HG03457 (cell line): ENCODE results near the gene MORN4.
A peak's percentile ranks its signal among the peaks of the same experiment; 100 is the strongest.
"Not testable (repeated sequence)": the region's sequence is repeated elsewhere in the genome, so short reads cannot be mapped to it uniquely, and the experiment has no call there.

Experiments used
- ATAC-seq: cut with Tn5 transposase; IDR thresholded peaks from one replicate; pipeline ENCODE4 v1.9.1; 2021; ENCODE audit warnings: moderate number of reproducible peaks; ENCODE audit not compliant: unreplicated experiment

The MORN4 gene

DNA sequence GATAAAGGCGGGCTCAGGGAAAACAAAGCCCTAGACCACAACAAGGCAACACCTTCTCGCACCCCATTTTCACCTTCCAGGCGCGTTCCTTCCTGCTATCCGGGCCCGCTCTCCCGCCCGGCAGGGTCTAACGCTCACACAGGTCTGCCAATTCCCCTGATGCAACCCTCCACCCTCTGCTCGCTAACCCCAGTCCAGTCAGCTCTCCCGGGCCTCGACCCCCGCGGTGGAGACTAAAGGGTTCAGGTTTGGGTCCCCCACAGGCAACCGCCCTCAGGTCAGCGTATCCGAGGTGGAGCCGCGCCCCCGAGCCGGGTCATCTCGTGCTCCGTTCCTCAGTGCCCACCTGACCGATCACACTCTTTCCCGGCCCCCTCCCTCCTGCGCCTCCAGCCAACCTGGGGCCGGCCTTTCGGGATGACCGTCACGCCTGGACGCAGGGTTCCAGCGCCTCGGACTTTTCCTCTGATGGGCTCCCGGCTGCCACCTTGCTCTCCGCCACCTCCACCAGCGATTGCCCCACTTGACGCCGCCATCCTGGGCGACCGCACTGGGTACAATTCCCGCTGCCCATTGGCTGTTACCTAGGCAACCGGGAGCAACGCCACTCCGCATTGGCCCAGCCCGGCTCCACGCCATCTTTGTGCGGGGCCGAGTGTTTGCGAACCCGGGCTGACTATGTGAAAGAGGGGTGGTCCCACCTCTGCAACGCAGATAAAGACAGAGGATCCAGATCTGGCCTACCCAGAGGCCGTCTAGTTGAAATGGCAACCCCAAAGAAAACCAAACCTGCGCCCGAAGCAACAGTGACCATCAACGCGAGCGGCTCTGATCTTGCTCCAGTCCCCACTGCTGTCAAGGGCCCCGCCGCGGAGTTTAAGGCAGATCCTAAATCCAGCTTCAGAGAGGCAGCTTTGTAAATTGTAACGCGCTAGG is at the start of gene MORN4:
MORN4 (minus strand) TSS at position 552 of the 936 bp plus-strand sequence. CDS start 13,847 bp downstream, outside the sequence.
- peak; percentile 91 for ATAC-seq

DNA sequence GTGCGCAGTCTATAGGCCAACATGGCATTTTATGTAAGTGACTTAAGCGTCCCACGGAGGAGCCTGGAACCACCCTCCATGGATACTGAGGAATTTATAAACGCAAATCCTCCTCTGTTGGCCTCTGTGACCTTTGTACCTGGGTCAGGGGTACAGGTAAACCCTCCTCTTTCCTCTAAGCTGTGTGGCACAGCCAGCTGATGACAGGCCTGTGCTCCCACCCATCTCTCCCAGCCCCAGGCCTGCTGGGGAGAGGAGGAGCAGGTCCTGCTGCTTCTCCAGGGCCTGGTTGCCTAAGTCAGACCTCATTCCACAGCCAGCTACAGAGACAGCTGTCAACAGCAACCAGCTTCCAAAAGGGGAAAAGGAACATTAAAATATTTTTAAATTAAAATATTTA is 48.7 kb upstream of the MORN4 start:
- ATAC-seq = no peak

DNA sequence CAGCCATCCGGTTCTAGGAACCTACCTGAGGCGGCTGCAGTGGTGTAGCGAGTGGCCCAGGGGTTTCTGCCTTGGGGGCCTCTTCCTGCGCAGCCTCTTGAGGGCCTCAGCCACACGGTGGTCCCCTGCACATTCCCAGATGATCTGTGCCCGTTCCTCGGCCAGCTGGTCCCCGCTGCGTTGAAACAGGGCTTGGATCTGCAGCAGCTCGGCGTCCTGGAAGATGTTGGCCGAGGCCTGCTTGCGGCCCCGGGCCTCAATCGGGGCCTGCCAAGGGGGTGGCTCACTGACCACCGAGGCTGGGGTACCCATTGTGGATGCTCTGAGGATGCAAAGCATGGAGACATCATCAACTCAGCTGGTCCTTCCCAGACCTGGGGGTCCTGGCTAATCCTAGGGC is 46.3 kb upstream of the MORN4 start:
- no peak for ATAC-seq

DNA sequence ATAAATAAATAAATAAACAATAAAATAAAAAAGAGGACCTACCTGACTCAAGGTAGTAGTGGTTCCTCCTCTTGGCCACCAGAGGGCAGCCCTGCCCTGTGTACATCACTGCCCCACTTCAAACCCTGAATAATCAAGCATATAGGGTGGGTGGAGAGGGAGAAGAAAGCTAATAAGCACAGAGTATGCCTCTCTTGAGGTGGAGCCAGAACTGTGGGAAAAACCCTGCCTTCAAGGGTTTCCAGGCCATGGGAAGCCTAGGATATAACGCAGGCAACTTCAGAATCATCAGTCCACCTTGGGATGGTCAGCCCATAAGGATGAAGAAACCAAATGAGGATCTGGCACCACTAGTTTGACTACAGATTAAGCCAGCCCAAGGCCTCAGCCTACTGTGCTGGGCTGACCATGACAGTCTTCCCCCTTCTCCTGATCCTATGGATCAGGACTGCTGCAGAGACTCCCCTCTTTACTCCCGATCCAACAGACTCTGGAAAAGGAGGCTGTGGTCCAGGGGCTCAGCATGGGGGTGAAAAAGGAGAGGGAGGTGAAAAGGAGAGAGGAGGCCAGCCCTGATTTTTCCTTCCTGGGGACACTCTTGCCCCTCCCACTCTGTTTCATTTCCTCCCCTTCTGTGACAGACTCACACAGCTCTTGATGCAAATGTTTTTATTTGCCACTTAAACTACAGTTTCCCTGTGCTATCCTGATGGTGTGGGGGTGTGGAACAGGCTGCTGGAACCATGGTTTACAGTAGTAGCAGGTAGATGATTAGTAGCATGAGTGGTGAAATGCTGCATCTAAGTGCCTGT is 43.7 kb upstream of the MORN4 start:
- ATAC-seq = no peak

DNA sequence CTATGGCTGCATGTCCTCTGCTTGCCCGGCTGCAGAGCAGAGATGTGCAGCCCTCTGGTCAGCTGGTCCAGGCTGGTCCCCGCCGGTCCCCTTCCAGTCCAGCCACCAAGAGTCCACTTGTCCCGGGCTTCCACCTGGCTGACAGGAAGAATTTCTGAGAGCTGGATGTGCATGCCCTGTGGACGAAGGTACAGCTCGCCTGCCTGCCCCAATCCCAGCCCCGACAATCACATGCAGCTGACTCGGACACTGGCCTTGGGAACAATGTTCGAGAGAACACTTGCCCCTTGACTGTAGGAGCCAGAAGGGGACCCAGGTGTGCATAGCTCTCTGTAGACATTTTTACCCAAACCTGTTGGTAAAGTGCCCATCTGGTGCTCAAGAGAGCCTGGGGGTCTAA is 41.9 kb upstream of the MORN4 start:
- no peak for ATAC-seq

DNA sequence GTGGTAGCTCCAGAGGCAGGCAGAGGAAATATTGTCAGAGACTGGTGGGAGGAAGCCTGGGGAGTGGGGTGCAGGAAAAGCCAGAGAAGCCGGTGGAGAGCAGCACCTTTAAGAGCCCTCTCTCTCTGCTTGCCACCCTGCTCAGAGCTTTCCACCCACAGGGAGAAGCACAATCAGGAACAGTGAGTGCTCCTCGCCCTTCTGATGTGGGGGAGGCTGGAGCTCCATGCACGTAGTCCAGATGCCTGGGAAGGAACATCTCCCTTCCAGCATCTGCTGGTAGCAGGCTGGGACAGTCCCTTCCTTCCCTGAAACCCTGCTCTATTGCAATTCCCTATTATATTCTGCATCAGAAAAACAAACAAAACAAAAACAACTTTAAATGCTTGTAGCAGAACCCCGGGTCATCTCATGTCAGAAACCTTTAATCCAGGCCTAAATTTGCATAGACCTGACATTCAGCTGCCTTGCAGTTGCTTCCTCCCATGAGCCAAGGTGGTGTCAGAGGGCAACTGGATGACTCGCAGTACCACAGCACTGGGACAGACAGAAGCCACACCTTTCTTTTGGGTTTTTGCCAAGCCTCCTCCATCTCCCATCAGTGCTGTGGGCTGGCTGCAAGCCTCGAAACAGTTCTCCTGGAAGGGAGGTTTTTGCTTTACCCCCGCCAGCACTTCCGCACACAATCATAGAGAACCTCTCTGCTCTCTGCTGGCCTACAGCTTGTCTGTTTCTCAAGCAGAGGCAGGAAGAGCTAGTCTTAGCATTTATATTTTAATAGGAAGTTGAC is 40.6 kb upstream of the MORN4 start:
- no peak for ATAC-seq

DNA sequence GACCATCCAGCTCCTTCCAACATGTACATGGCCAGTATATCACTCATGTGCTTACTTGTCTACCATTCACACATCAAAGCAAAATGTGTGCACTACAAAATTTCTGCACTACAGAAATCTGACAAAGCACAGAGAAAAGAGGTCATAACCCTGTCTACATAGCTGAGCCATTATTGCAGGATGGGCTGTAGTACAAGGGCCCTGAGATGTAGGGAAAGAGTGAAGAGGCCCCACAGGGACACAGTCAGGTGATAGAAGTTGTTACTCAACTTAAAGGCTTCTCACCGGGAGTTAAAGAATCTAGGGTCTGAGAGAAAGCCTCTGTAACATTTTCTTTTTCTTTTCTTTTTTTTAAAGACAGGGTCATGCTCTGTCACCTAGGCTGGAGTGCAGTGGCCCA is 36.3 kb upstream of the MORN4 start:
- ATAC-seq = no peak

DNA sequence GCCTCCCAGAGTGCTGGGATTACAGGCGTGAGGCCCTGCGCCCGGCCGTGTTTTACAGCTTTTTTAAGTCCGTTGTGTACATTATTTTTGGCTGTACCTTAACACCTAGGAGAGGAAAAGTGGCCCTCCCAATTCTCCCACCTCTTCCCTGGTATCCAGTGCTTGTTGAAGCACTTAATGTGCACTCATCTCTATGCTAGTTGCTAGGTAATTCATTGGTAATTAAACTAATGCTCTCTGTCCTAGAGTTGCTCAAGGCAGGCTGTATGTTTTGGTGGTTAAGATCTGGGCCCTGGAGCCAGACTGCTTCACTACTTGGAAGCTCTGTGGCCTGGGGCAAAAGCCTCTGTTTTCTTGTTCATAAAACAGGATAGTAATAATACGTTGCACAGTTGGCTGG is 34.2 kb upstream of the MORN4 start:
- ATAC-seq = no peak

DNA sequence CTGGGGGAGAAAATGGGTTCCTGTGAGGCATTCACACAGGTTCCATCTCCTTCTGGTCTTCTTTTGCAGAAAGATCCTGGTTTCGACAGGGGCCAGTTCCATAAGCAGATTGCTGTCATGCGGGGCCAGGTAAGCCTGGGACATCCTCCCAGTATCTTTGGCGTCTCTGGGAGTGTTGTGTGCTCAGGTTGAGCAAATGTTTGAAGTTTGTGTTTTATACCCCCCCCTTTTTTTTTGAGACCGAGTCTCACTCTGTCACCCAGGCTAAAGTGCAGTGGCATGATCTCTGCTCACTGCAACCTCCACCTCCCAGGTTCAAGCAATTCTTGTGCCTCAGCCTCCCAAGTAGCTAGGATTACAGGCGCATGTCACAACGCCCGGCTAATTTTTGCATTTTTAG is 33.7 kb upstream of the MORN4 start:
- no peak for ATAC-seq

DNA sequence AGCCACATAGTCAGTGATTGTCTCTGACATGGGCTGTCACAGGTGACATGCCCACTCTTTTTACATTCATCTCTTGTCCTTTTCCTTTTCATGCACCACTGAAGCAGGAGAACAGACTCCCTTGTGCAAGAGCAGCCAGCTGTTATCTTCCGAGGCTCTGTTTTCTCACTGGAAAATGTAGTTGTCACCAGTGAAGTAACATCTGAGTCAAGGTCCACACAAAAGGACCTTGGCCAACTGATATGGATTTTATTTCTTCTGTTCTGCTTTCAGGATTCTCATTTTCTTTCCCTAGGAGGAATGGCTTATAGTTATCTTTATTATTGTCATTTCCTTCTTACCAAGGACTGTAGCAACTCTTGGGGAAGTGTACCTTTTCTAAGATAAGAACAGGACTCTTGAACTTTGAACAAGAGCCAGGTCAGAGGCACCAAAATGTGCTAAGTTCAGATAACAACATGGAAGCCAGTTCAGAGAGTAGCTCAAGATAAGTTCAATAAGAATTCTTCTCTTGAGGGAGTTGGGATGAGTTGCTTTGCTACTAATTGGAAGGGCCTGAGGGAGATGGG is 31.1 kb upstream of the MORN4 start:
- no peak for ATAC-seq

DNA sequence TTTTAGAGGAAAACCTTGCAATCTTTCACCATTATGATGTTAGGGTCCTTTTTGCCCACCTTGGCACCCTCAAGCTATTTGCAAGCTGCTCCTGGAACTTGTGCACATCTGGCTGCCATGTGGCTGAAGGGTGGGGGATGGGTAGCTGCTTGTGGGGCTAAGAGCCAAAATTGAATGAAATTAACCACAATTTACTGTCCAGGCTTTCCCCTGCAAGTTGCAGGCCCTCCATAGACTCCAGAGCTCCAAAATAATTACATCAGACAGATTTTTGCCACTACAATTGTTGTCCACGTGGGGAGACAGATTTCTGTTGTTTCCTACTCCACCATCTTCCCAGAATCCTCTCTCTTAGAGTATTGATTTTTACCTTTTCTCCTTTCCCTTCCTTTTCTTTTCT is 26.3 kb upstream of the MORN4 start:
- no peak for ATAC-seq

DNA sequence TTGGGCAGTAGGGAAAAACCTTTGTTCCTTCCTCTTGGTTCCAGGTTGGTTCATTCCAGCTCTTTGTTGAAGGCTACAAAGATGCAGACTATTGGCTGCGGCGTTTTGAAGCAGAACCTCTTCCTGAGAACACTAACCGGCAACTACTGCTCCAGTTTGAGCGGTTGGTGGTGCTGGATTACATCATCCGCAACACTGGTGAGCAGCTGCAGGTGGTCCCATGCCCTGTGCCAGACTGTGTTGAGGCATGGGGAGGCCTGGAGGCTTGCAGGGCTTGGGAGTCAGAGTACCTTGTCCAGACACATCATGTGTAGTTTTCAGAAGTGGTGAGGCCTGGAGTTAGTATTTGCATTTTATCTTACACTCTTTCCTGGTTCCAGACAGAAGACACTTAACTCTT is 23.5 kb upstream of the MORN4 start:
- no peak for ATAC-seq

DNA sequence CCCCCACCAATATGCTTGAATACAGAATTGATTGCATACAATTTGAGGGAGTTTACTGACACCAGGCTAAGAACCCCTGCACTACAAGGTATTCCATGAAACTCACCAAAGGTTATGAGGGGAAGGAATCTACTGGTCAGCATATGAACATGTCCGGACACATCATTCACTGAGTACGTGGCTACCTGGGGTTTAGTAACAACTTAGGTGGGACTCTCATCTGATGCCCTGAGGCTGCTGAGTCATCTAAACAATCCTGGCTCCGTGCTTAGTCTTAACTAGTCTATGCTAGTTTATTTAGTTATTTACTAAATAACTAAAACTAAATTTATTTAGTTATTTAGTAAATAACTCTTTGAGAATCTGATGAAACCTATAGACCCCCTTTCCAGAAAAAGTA is 18.5 kb upstream of the MORN4 start:
- no peak for ATAC-seq

DNA sequence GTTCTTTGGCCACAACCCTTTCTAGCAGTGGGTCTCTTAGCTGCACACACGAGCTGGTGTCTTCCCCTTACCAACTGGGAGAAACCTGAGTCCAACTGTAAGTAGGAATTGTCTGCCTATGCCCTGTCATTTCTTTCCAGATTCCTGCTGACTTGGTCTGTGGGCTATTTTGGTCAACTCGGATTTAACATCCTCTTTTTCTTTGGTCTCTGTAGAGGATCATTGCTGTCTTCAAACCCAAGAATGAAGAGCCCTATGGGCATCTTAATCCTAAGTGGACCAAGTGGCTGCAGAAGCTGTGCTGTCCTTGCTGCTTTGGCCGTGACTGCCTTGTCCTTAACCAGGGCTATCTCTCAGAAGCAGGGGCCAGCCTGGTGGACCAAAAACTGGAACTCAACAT is 17.4 kb upstream of the MORN4 start:
- ATAC-seq = no peak

DNA sequence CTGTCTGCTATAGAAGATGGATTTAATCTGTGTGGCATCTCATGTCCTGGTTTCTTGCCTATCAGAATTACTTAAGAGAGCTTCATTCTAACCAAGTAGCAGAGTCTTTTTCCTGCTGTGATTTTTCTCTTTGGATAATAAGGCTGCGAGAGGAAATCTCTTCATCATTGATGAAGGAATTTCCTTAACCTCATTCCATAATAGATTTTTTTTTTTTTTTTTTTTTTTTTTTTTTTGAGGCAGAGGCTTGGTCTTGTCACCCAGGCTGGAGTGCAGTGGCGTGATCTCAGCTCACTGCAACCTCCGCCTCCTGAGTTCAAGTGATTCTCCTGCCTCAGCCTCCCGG is 16.1 kb upstream of the MORN4 start:
- not testable (repeated sequence) for ATAC-seq

DNA sequence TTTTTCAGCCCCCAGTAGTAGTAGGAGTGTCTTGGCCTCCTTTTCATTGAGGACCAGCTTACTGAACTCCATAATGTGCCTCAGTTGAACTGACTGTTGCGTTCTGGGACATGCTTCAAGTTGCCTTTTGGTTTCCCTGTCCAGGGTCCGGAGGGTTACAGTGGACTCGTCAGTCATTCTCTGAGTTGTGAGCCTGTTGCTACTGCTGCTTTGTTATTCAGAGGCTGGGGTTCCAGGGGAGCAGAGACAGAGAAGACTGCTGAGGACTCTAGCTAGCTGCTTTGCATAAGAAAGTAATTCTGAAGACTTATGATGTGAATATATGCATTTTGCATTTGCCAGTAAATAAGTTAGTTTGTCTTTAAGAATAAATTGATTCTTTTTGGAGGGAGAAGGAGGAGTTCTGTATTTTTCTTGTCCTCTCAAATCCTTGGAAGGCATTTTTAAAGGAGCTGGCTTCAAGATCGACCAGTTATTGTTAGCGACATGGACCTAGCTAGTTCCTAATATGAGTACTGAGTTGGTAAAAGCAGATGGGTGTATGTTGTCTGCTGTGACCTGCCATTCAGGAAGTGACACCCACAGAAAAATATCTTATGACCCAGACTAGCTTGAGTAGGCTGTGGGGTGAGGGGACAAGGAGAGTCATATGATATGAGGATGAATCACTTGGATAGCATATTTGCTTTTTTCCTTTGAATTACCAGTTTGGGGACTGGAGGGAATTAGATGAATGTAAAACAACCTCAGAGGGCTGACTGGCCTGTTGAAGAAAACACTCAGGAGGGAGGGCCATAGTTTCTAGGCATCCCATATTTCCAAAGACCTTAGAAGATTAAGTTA is 15.5 kb upstream of the MORN4 start:
- ATAC-seq = no peak

DNA sequence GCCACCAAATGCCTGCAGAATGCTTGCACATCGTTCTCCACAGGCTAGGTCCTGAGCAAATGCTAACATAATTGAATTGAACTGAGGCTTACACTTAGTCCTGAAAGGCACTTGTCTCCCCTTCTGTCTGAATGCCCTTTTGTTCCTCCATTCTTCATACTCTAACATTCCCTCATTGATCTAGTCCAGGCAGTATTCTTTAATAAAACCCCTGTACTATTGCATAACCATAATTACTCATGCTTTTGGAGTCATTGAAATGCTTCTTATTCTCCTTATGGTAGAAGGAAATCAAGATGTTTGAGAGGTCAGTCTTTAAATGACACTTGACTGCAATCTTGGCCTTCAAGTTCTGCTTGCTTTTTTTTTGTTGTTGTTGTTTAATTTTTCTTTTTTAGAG is 14.3 kb upstream of the MORN4 start:
- no peak for ATAC-seq

DNA sequence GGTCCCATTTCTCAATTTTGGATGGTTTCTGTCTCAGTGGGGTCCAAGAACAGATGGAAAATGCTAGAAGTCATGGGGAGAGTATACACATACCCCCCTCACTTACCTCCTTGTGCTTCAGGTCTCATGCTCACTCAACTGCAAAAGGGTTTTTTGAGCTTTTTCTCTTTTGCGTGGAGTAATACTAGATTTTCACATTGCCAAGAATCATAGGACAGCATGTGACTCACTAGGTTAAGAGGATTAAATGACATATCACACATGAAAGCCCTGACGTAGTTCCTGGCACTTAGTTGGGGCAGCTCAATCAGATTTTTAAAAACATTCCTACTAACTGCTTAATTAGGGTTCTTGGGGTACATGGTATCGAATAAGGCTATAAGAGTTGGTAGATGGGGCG is 11.6 kb upstream of the MORN4 start:
- no peak for ATAC-seq

DNA sequence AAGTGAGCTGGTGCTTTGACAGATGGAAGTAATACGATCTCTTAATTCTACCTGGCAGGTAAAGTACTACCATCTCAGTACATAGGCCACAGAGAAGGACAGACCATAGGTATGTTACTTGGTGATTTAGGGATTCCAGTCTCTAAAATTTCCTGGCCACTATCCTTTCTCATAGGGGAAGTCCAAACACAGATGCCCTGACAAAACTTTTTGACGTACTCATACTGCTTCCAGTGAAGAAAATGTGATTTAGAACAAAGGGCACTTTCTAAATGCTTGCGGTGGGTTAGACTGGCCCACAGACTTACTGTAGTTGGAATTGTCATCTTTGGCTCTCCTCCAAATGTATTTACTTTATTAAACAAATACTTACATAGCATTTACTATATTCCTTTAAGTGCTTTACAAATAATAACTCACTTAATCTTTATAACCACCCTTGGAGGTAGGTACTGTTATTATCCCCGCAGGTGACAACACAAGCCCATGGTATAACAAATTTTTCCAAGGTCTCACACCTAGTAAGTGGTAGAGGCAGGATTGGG is 10.2 kb upstream of the MORN4 start:
- no peak for ATAC-seq
